HG03378 (cell line): Measurements from ENCODE around the gene FAM200B.
"Not testable (repeated sequence)": the region's sequence is repeated elsewhere in the genome, so short reads cannot be mapped to it uniquely, and the experiment has no call there.

Experiments
- ATAC-seq: cut with Tn5 transposase; IDR thresholded peaks from one replicate; pipeline ENCODE4 v1.9.1; 2021; ENCODE audit warnings: mild to moderate bottlenecking, moderate library complexity; ENCODE audit not compliant: unreplicated experiment

The FAM200B gene

GRCh38 chr4:15729910-15730533, 48.4 kb downstream of the FAM200B start:
- ATAC-seq: no peak

DNA sequence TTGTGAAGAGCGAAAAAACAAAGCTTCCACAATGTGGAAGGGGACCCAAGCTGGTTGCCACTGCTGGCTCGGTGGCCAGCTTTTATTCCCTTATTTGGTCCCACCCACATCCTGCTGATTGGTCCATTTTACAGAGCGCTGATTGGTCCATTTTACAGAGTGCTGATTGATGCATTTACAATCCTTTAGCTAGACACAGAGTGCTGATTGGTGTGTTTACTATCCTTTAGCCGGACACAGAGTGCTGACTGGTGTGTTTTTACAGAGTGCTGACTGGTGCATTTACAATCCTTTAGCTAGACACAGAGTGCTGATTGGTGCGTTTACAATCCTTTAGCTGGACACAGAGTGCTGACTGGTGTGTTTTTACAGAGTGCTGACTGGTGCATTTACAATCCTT, 51.4 kb downstream of the FAM200B start:
- not testable (repeated sequence) for ATAC-seq

DNA sequence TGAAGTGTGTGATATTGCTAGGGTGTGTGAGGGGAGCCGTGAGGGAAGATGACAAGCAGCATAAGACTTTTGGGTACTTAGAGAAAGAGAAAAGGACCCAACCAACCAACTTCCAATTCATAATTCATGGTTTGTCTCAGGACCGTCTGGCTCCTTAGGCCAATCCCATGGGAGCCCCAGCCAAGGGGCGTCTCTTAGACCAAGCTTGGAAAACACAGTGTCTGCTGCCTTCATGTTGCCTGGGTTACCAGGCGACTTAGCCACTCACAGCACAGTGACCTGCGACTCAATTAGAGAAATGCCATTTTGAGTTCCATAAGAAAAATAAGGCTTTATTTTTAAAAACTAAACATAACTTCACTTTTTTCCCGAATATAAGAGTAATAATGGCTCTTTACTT, 53.9 kb downstream of the FAM200B start:
- no peak for ATAC-seq

DNA sequence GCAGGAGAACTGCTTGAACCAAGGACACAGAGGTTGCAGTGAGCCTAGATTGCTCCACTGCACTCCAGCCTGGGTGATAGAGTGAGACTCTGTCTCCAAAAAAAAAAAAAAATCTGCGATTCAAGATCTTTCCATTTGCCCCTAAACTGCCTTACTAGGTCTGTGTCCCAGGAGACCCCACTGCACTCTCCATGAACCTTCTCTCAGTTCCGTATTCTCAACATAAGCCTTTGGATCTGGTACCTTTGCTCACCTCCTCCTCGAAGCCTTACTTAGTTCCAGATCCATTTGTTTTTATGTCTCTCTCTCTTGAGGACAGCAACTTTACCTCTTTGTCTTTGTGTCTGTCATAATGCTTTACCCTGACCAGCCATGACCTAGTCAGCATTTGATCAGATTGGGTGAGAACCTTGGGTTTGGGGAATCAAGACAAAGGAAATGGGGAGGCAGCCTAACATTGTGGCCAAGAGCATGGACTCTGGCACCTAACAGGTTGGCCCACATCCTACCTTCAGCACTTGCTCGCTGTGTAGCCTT, 55.0 kb downstream of the FAM200B start:
- ATAC-seq: no peak

GRCh38 chr4:15737255-15737654, 55.6 kb downstream of the FAM200B start:
- ATAC-seq: no peak

- no peak for ATAC-seq
Observed at GRCh38 chr4:15738877-15739276, 57.2 kb downstream of the FAM200B start.
